ENCODE results near the gene ZNF581.

ZNF581 gene

GRCh38 chr19:55687281-55688201 lies 44.1 kb downstream of the ZNF581 start:
- in situ Hi-C loops (cut with HindIII; ENCODE audit: low pct_unique_long_range_greater_than_20kb, low sequenced_read_pairs): no loop called here
- DNase-seq (ENCODE audit: low read depth in 1 of 2, low spot score in 1 of 2): no peak
- no peak for TF ChIP-seq JUND (IDR thresholded peaks at IDR 0.05; ENCODE audit: low read depth)

- DNase-seq (ENCODE audit: low read depth in 1 of 2, low spot score in 1 of 2): no peak
- in situ Hi-C loops (cut with HindIII; ENCODE audit: low pct_unique_long_range_greater_than_20kb, low sequenced_read_pairs): no loop called here
- no peak for TF ChIP-seq JUND (IDR thresholded peaks at IDR 0.05; ENCODE audit: low read depth)
Measured at GRCh38 chr19:55688422-55689218, 45.2 kb downstream of the ZNF581 start.

- in situ Hi-C loops (cut with HindIII; ENCODE audit: low pct_unique_long_range_greater_than_20kb, low sequenced_read_pairs): no loop called here
- no peak for TF ChIP-seq JUND (IDR thresholded peaks at IDR 0.05; ENCODE audit: low read depth)
- no peak for DNase-seq (ENCODE audit: low read depth in 1 of 2, low spot score in 1 of 2)
Measured at GRCh38 chr19:55689411-55690108, 46.1 kb downstream of the ZNF581 start.

- TF ChIP-seq JUND (IDR thresholded peaks at IDR 0.05; ENCODE audit: low read depth): no peak
- DNase-seq (ENCODE audit: low read depth in 1 of 2, low spot score in 1 of 2): no peak
- in situ Hi-C loops (cut with HindIII; ENCODE audit: low pct_unique_long_range_greater_than_20kb, low sequenced_read_pairs): no loop called here
Measured at GRCh38 chr19:55690109-55690768, 46.8 kb downstream of the ZNF581 start.

- DNase-seq (ENCODE audit: low read depth in 1 of 2, low spot score in 1 of 2): no peak
- in situ Hi-C loops (cut with HindIII; ENCODE audit: low pct_unique_long_range_greater_than_20kb, low sequenced_read_pairs): no loop called here
- no peak for TF ChIP-seq JUND (IDR thresholded peaks at IDR 0.05; ENCODE audit: low read depth)
Measured at GRCh38 chr19:55690769-55691545, 47.5 kb downstream of the ZNF581 start.

GRCh38 chr19:55691561-55692481 lies 48.4 kb downstream of the ZNF581 start:
- DNase-seq (ENCODE audit: low read depth in 1 of 2, low spot score in 1 of 2): no peak
- in situ Hi-C loops (cut with HindIII; ENCODE audit: low pct_unique_long_range_greater_than_20kb, low sequenced_read_pairs): no loop called here
- TF ChIP-seq JUND (IDR thresholded peaks at IDR 0.05; ENCODE audit: low read depth): no peak

GRCh38 chr19:55692681-55693081 lies 49.2 kb downstream of the ZNF581 start:
- no peak for DNase-seq (ENCODE audit: low read depth in 1 of 2, low spot score in 1 of 2)
- in situ Hi-C loops (cut with HindIII; ENCODE audit: low pct_unique_long_range_greater_than_20kb, low sequenced_read_pairs): no loop called here
- TF ChIP-seq JUND (IDR thresholded peaks at IDR 0.05; ENCODE audit: low read depth): no peak

- no peak for TF ChIP-seq JUND (IDR thresholded peaks at IDR 0.05; ENCODE audit: low read depth)
- DNase-seq (ENCODE audit: low read depth in 1 of 2, low spot score in 1 of 2): no peak
- in situ Hi-C loops (cut with HindIII; ENCODE audit: low pct_unique_long_range_greater_than_20kb, low sequenced_read_pairs): no loop called here
Measured at GRCh38 chr19:55693336-55693974, 50.0 kb downstream of the ZNF581 start.

GRCh38 chr19:55694241-55694655 lies 50.8 kb downstream of the ZNF581 start:
- DNase-seq (ENCODE audit: low read depth in 1 of 2, low spot score in 1 of 2): no peak
- TF ChIP-seq JUND (IDR thresholded peaks at IDR 0.05; ENCODE audit: low read depth): no peak
- in situ Hi-C loops (cut with HindIII; ENCODE audit: low pct_unique_long_range_greater_than_20kb, low sequenced_read_pairs): no loop called here

Measured in T47D (cell line).